K562 (cell line): Measurements from ENCODE around the gene SIGLEC11. TPM values are rescaled to one million over a fixed set of nuclear protein-coding genes. Genes with fewer than 3 reads are reported as not detected.

Experiments used
- ATF7 ChIP-seq: fragments of 450-650 bp; IDR thresholded peaks from 2 replicates; pipeline ENCODE4 v1.7.1; 2014; ENCODE audit warnings: mild to moderate bottlenecking, moderate library complexity
- BCOR ChIP-seq: fragments of 450-650 bp; IDR thresholded peaks from 2 replicates; pipeline ENCODE4 v1.6.1; 2016
- CBX3 ChIP-seq, 2 experiments: IDR thresholded peaks; 1 replicate in 1 of 2; 2 replicates in 1 of 2; pipeline ENCODE4 v1.6.1; 2012; ENCODE audit warnings: inconsistent platforms in 2 of 2, low read length in 2 of 2, borderline replicate concordance in 1 of 2, control low read depth in 1 of 2
- DIDO1 ChIP-seq: fragments of 450-650 bp; IDR thresholded peaks from 2 replicates; pipeline ENCODE4 v1.6.1; 2016; ENCODE audit warnings: low read depth, missing biosample characterization, missing genetic modification characterization
- EWSR1 ChIP-seq: fragments of 450-650 bp; IDR thresholded peaks from 2 replicates; pipeline ENCODE4 v1.6.1; 2018; ENCODE audit warnings: borderline replicate concordance, mild to moderate bottlenecking, low read depth, moderate library complexity; ENCODE audit not compliant: partially characterized antibody
- EZH2 ChIP-seq: IDR thresholded peaks from 2 replicates; pipeline ENCODE4 v1.6.1; 2012; ENCODE audit warnings: low read depth, mild to moderate bottlenecking, inconsistent platforms, low read length, borderline replicate concordance
- FUS ChIP-seq: fragments of 200-400 bp; formaldehyde crosslinking; optimal IDR thresholded peaks from 2 replicates; pipeline ENCODE3; 2017; ENCODE audit warnings: low read depth, low read length
- NEUROD1 ChIP-seq: fragments of 150-350 bp; IDR thresholded peaks from 2 replicates; pipeline ENCODE4 v1.6.1; 2014; ENCODE audit warnings: borderline replicate concordance, low read length, low read depth; ENCODE audit not compliant: partially characterized antibody
- NRF1 ChIP-seq, 2 experiments: fragments of 450-650 bp; IDR thresholded peaks in 1 of 2; conservative IDR thresholded peaks in 1 of 2; 2 replicates each; pipeline ENCODE4 v1.6.1; 2014; ENCODE audit warnings: mild to moderate bottlenecking in 2 of 2
- ZNF23 ChIP-seq: fragments of 250-450 bp; sonication (Bioruptor Pico); IDR thresholded peaks from 2 replicates; pipeline ENCODE4 v1.4.0; 2020; ENCODE audit warnings: mild to moderate bottlenecking
- ZNF263 ChIP-seq: sonication (generic); formaldehyde crosslinking; IDR thresholded peaks from 2 replicates; pipeline ENCODE4 v1.8.0; 2022; ENCODE audit warnings: mild to moderate bottlenecking, missing genetic modification reagents, borderline replicate concordance
- polyA plus RNA-seq, 8 experiments: library from polyadenylated mRNA; depleted of rRNA in 4 of 8; stranded (reverse) in 5 of 8; unstranded in 3 of 8; fragments of >200 nt; fragmentation: Nextera tagmentation in 2 of 8; fragmentation: Illumina TruSeq in 1 of 8; extraction: Ambion mirVana in 2 of 8; extraction: Trizol in 1 of 8; gene quantifications; 2 replicates each; pipeline versions ENCODE4 v1.2.1 to v1.2.3, GENCODE V29; 2011 to 2014; ENCODE audit warnings: inconsistent platforms in 1 of 8, missing spikeins in 1 of 8
- total RNA-seq, 7 experiments: library from RNA; depleted of rRNA in 6 of 7; stranded (reverse); fragments of >200 nt in 6 of 7; fragmentation: Illumina TruSeq in 2 of 7; extraction: Trizol in 2 of 7; gene quantifications; 2 replicates each; pipeline versions ENCODE4 v1.2.1 to v1.2.3, GENCODE V29; 2011 to 2021; ENCODE audit warnings: low replicate concordance in 1 of 7
- TF ChIP-seq, protein P1 (sequence below): fragments of 250-450 bp; sonication (Bioruptor Pico); IDR thresholded peaks from 2 replicates; pipeline ENCODE4 v1.9.0; 2021; ENCODE audit warnings: mild to moderate bottlenecking
- TF ChIP-seq, protein P2 (sequence below): IDR thresholded peaks from 3 replicates; pipeline ENCODE4 v1.6.1; 2011; ENCODE audit warnings: borderline replicate concordance, mild to moderate bottlenecking, moderate library complexity; ENCODE audit not compliant: insufficient read length; ENCODE audit errors: extremely low read depth
- TF ChIP-seq, protein P3 (sequence below): fragments of 250-450 bp; sonication (Bioruptor Pico); IDR thresholded peaks from 2 replicates; pipeline ENCODE4 v1.8.0; 2022; ENCODE audit warnings: moderate library complexity, mild to moderate bottlenecking, inconsistent platforms

The SIGLEC11 gene
- total and polyA plus RNA-seq, 9 of the 15 experiments (the other 6 are each of a cell fraction or from before 2014, with no cell fraction given) = not detected

DNA sequence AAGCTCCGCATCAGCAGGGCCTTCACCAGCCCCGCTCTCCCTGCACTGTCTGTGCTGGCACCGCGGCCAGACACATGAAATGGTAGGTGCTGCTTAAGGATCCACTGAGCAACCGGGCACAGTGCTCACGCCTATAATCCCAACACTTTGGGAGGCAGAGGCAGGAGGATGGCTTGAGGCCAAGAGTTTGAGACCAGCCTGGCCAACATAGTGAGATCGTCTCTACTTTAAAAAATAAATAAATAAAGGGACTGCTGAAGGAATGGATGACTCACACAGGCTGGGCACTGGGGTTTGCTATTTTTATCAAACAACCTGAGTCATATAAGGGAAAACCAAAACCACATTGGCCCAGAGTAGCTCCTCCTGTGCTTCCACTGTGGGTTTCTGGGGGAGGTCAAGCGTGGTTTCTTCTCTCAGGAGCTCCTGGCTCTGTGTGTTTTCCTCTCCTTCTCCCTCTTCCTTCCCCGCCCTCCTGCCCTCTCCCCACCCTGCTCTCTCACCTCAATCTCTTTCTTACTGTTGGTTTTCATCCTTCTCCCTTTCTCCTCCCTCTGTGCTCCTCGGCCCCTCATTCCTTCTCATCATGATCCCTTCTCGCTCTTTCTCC, 42.9 kb upstream of the SIGLEC11 start (continued):
- no peak for TF ChIP-seq EZH2
- TF ChIP-seq FUS = no peak
- TF ChIP-seq ATF7 = 0 out of 2 replicates have a peak, but pooled peaks have one; percentile 26
- no peak for TF ChIP-seq ZNF263 (CRISPR knock-in tag)
- TF ChIP-seq NRF1 (conservative IDR thresholded peaks at IDR 0.05 in 1 of 2, IDR thresholded peaks at IDR 0.05 in 1 of 2) = no peak
- TF ChIP-seq, protein P1, sequence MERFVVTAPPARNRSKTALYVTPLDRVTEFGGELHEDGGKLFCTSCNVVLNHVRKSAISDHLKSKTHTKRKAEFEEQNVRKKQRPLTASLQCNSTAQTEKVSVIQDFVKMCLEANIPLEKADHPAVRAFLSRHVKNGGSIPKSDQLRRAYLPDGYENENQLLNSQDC (CRISPR knock-in tag) = no peak
- TF ChIP-seq DIDO1 (tag) = no peak
- TF ChIP-seq ZNF23 = no peak
- TF ChIP-seq NEUROD1 = no peak
- TF ChIP-seq, protein P2, sequence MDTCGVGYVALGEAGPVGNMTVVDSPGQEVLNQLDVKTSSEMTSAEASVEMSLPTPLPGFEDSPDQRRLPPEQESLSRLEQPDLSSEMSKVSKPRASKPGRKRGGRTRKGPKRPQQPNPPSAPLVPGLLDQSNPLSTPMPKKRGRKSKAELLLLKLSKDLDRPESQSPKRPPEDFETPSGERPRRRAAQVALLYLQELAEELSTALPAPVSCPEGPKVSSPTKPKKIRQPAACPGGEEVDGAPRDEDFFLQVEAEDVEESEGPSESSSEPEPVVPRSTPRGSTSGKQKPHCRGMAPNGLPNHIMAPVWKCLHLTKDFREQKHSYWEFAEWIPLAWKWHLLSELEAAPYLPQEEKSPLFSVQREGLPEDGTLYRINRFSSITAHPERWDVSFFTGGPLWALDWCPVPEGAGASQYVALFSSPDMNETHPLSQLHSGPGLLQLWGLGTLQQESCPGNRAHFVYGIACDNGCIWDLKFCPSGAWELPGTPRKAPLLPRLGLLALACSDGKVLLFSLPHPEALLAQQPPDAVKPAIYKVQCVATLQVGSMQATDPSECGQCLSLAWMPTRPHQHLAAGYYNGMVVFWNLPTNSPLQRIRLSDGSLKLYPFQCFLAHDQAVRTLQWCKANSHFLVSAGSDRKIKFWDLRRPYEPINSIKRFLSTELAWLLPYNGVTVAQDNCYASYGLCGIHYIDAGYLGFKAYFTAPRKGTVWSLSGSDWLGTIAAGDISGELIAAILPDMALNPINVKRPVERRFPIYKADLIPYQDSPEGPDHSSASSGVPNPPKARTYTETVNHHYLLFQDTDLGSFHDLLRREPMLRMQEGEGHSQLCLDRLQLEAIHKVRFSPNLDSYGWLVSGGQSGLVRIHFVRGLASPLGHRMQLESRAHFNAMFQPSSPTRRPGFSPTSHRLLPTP = no peak
- no peak for TF ChIP-seq EWSR1
- TF ChIP-seq BCOR = no peak
- TF ChIP-seq, protein P3, sequence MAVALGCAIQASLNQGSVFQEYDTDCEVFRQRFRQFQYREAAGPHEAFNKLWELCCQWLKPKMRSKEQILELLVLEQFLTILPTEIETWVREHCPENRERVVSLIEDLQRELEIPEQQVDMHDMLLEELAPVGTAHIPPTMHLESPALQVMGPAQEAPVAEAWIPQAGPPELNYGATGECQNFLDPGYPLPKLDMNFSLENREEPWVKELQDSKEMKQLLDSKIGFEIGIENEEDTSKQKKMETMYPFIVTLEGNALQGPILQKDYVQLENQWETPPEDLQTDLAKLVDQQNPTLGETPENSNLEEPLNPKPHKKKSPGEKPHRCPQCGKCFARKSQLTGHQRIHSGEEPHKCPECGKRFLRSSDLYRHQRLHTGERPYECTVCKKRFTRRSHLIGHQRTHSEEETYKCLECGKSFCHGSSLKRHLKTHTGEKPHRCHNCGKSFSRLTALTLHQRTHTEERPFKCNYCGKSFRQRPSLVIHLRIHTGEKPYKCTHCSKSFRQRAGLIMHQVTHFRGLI = no peak
- TF ChIP-seq CBX3 (IDR thresholded peaks at IDR 0.05; ENCODE audit: borderline replicate concordance in 1 of 2, low read length in 2 of 2) = no peak
